ENCODE results near the gene EIF1B.

The EIF1B gene

GRCh38 chr3:40313975-40314860, 4.7 kb downstream of the EIF1B start:
- H3K27me3 ChIP-seq (ENCODE audit: control insufficient read depth, low read length) = no peaks in the 10 kb centered on the region
- H3K79me2 ChIP-seq (ENCODE audit: control insufficient read depth, low read length) = peaks cover 26% of the 10 kb centered on the region
- H3K4me3 ChIP-seq (ENCODE audit: low read length) = no peak overlapping the region
- H3F3A ChIP-seq (ENCODE audit: control insufficient read depth, insufficient read depth) = peaks cover 9% of the 10 kb centered on the region
- H3K36me3 ChIP-seq (ENCODE audit: control insufficient read depth, low read length) = peaks cover 49% of the 10 kb centered on the region
- peaks cover 23% of the 10 kb centered on the region for H3K4me1 ChIP-seq (ENCODE audit: control insufficient read depth, low read length)
- H3K4me2 ChIP-seq (ENCODE audit: low read length) = no peak overlapping the region
- no peaks in the 10 kb centered on the region for H4K20me1 ChIP-seq (ENCODE audit: control insufficient read depth, insufficient read depth, low read depth, low read length)
- H3K9me3 ChIP-seq (ENCODE audit: control insufficient read depth, insufficient read depth, low read length) = no peaks in the 10 kb centered on the region
- no peak overlapping the region for H3K27ac ChIP-seq (ENCODE audit: low read depth, low read length)
- no peaks in the 10 kb centered on the region for H3K9me2 ChIP-seq (replicated peaks; ENCODE audit: control insufficient read depth, low read length)
- TF ChIP-seq CTCF (IDR thresholded peaks at IDR 0.05; ENCODE audit: low read depth, low read length, poor library complexity, severe bottlenecking) (no peak), EZH2phosphoT487 (IDR thresholded peaks at IDR 0.05; ENCODE audit: borderline replicate concordance, low read length) (no peak)

- H3K9me3 ChIP-seq (ENCODE audit: control insufficient read depth, insufficient read depth, low read length) = no peaks in the 10 kb centered on the region
- peaks cover 25% of the 10 kb centered on the region for H3K36me3 ChIP-seq (ENCODE audit: control insufficient read depth, low read length)
- H3K9me2 ChIP-seq (replicated peaks; ENCODE audit: control insufficient read depth, low read length) = no peaks in the 10 kb centered on the region
- H3K4me3 ChIP-seq (ENCODE audit: low read length) = no peak overlapping the region
- no peak overlapping the region for H3K27ac ChIP-seq (ENCODE audit: low read depth, low read length)
- peaks cover 21% of the 10 kb centered on the region for H3K4me1 ChIP-seq (ENCODE audit: control insufficient read depth, low read length)
- no peak overlapping the region for H3K4me2 ChIP-seq (ENCODE audit: low read length)
- peaks cover 9% of the 10 kb centered on the region for H3F3A ChIP-seq (ENCODE audit: control insufficient read depth, insufficient read depth)
- H3K27me3 ChIP-seq (ENCODE audit: control insufficient read depth, low read length) = no peaks in the 10 kb centered on the region
- TF ChIP-seq EZH2phosphoT487 (IDR thresholded peaks at IDR 0.05; ENCODE audit: borderline replicate concordance, low read length) (no peak), CTCF (IDR thresholded peaks at IDR 0.05; ENCODE audit: low read depth, low read length, poor library complexity, severe bottlenecking) (peak; percentile 84)
- H4K20me1 ChIP-seq (ENCODE audit: control insufficient read depth, insufficient read depth, low read depth, low read length) = no peaks in the 10 kb centered on the region
- H3K79me2 ChIP-seq (ENCODE audit: control insufficient read depth, low read length) = peaks cover 2% of the 10 kb centered on the region; the same call in 1 of the 2 replicates
Observed at GRCh38 chr3:40317061-40317855, 7.8 kb downstream of the EIF1B start.

GRCh38 chr3:40321818-40322217, 12.3 kb downstream of the EIF1B start:
- Histone ChIP-seq H3K79me2 (ENCODE audit: control insufficient read depth, low read length) (no peaks in the 10 kb centered on the region), H3K27me3 (ENCODE audit: control insufficient read depth, low read length) (no peaks in the 10 kb centered on the region), H3K4me1 (ENCODE audit: control insufficient read depth, low read length) (peaks cover 48% of the 10 kb centered on the region), H4K20me1 (ENCODE audit: control insufficient read depth, insufficient read depth, low read depth, low read length) (no peaks in the 10 kb centered on the region), H3K4me3 (ENCODE audit: low read length) (no peak overlapping the region), H3K27ac (ENCODE audit: low read depth, low read length) (no peak overlapping the region), H3K36me3 (ENCODE audit: control insufficient read depth, low read length) (no peaks in the 10 kb centered on the region), H3K9me2 (replicated peaks; ENCODE audit: control insufficient read depth, low read length) (no peaks in the 10 kb centered on the region), H3K4me2 (ENCODE audit: low read length) (no peak overlapping the region), H3K9me3 (ENCODE audit: control insufficient read depth, insufficient read depth, low read length) (no peaks in the 10 kb centered on the region), H3F3A (ENCODE audit: control insufficient read depth, insufficient read depth) (peaks cover 5% of the 10 kb centered on the region)
- no peak for TF ChIP-seq EZH2phosphoT487 (IDR thresholded peaks at IDR 0.05; ENCODE audit: borderline replicate concordance, low read length)
- no peak for TF ChIP-seq CTCF (IDR thresholded peaks at IDR 0.05; ENCODE audit: low read depth, low read length, poor library complexity, severe bottlenecking)

Measured in DOHH2 (cell line).